ENCODE results near the gene TRIM65.

GRCh38 chr17:75847614-75848522, 48.9 kb downstream of the TRIM65 start:
- no peak for TF ChIP-seq CTCF (IDR thresholded peaks at IDR 0.05 in 4 of 5, conservative IDR thresholded peaks at IDR 0.05 in 1 of 5)
- no peak for TF ChIP-seq POLR2A (IDR thresholded peaks at IDR 0.05)
